Liver (tissue), 9 donors: ENCODE measurements around the gene LRP5. TPM values are rescaled to one million over a fixed set of nuclear protein-coding genes. Genes with fewer than 3 reads are reported as not detected.

ENCODE experiments used
- DNase-seq: peaks from one replicate; pipeline ENCODE4 v3.0.0-alpha.2; 2017; ENCODE audit warnings: low spot score
- H3K27ac ChIP-seq, 2 donors: one replicate each; pipeline ENCODE4 v1.7.0; 2013; ENCODE audit warnings: inconsistent platforms in 2 of 2, low read length in 2 of 2, control low read depth in 1 of 2, low read depth in 1 of 2, mild to moderate bottlenecking in 1 of 2
- H3K27me3 ChIP-seq, 4 donors: one replicate each; pipeline versions ENCODE4 v1.6.1 to v1.7.0; 2013; ENCODE audit warnings: low read length in 3 of 4, inconsistent platforms in 1 of 4, mild to moderate bottlenecking in 1 of 4, moderate library complexity in 1 of 4; ENCODE audit not compliant: control insufficient read depth in 4 of 4, insufficient read depth in 4 of 4
- H3K36me3 ChIP-seq, 4 donors: one replicate each; pipeline versions ENCODE4 v1.6.1 to v1.7.0; 2013; ENCODE audit warnings: low read length in 3 of 4, mild to moderate bottlenecking in 3 of 4, low read depth in 1 of 4, moderate library complexity in 1 of 4; ENCODE audit not compliant: control insufficient read depth in 4 of 4, insufficient read depth in 3 of 4
- H3K4me1 ChIP-seq, 4 donors: one replicate each; pipeline versions ENCODE4 v1.6.1 to v1.7.0; 2013; ENCODE audit warnings: low read length in 3 of 4, mild to moderate bottlenecking in 3 of 4, moderate library complexity in 1 of 4; ENCODE audit not compliant: control insufficient read depth in 4 of 4, insufficient read depth in 4 of 4
- H3K4me3 ChIP-seq, 3 donors: one replicate each; pipeline versions ENCODE4 v1.6.1 to v1.7.0; 2013; ENCODE audit warnings: low read length in 3 of 3, control low read depth in 1 of 3, low read depth in 1 of 3, mild to moderate bottlenecking in 1 of 3
- H3K9ac ChIP-seq, 2 donors: one replicate each; pipeline ENCODE4 v1.7.0; 2013; ENCODE audit warnings: low read length in 2 of 2, mild to moderate bottlenecking in 2 of 2, moderate library complexity in 2 of 2, control low read depth in 1 of 2, low read depth in 1 of 2
- H3K9me3 ChIP-seq, 4 donors: one replicate each; pipeline versions ENCODE4 v1.6.1 to v1.7.0; 2013; ENCODE audit warnings: low read length in 3 of 4; ENCODE audit not compliant: control insufficient read depth in 4 of 4
- ATF3 ChIP-seq: IDR thresholded peaks from 2 replicates; pipeline ENCODE4 v1.6.1; 2016; ENCODE audit warnings: antibody characterized with exemption
- CTCF ChIP-seq: fragments of 150-350 bp; IDR thresholded peaks from 2 replicates; pipeline ENCODE4 v1.5.1; 2017; ENCODE audit warnings: improper control_type of control experiment, low read depth, low read length; ENCODE audit not compliant: missing input control
- EGR1 ChIP-seq, 2 donors: IDR thresholded peaks; 2 replicates each; pipeline ENCODE4 v1.6.1; 2016 to 2018; ENCODE audit warnings: antibody characterized with exemption in 2 of 2, low read depth in 2 of 2
- FOXA2 ChIP-seq: IDR thresholded peaks from 2 replicates; pipeline ENCODE4 v1.6.1; 2016; ENCODE audit warnings: antibody characterized with exemption
- GABPA ChIP-seq, 2 donors: IDR thresholded peaks in 1 of 2; conservative IDR thresholded peaks in 1 of 2; 2 replicates each; pipeline ENCODE4 v1.6.1; 2016; ENCODE audit warnings: antibody characterized with exemption in 2 of 2, mild to moderate bottlenecking in 1 of 2, moderate library complexity in 1 of 2
- HNF4A ChIP-seq, 2 donors: conservative IDR thresholded peaks; 2 replicates each; pipeline ENCODE4 v1.6.1; 2016; ENCODE audit warnings: antibody characterized with exemption in 2 of 2, mild to moderate bottlenecking in 2 of 2
- HNF4G ChIP-seq: IDR thresholded peaks from 2 replicates; pipeline ENCODE4 v1.6.1; 2016; ENCODE audit warnings: antibody characterized with exemption
- JUND ChIP-seq, 2 donors: IDR thresholded peaks; 2 replicates each; pipeline ENCODE4 v1.6.1; 2016; ENCODE audit warnings: antibody characterized with exemption in 2 of 2
- NR2F2 ChIP-seq: IDR thresholded peaks from 2 replicates; pipeline ENCODE4 v1.6.1; 2016; ENCODE audit warnings: antibody characterized with exemption
- RAD21 ChIP-seq, 2 donors: IDR thresholded peaks; 2 replicates each; pipeline ENCODE4 v1.6.1; 2016; ENCODE audit warnings: antibody characterized with exemption in 2 of 2, mild to moderate bottlenecking in 2 of 2
- REST ChIP-seq: IDR thresholded peaks from 2 replicates; pipeline ENCODE4 v1.6.1; 2016; ENCODE audit warnings: antibody characterized with exemption, mild to moderate bottlenecking
- RXRA ChIP-seq, 2 donors: IDR thresholded peaks; 2 replicates each; pipeline ENCODE4 v1.6.1; 2017 to 2018; ENCODE audit warnings: antibody characterized with exemption in 2 of 2, mild to moderate bottlenecking in 1 of 2
- SP1 ChIP-seq: IDR thresholded peaks from 2 replicates; pipeline ENCODE4 v1.6.1; 2018; ENCODE audit warnings: antibody characterized with exemption, mild to moderate bottlenecking
- YY1 ChIP-seq: IDR thresholded peaks from 2 replicates; pipeline ENCODE4 v1.6.1; 2016; ENCODE audit warnings: antibody characterized with exemption, mild to moderate bottlenecking
- ZBTB33 ChIP-seq: IDR thresholded peaks from 2 replicates; pipeline ENCODE4 v1.6.1; 2016; ENCODE audit warnings: antibody characterized with exemption
- WGBS: extraction: QIAGEN DNeasy Blood & Tissue Kit; methylation state at CpG from one replicate; pipeline ENCODE4 v1.1.7; 2013; 5-methylcytosine and 5-hydroxymethylcytosine counted together
- polyA plus RNA-seq, 2 donors: library from polyadenylated mRNA; stranded (reverse) in 1 of 2; unstranded in 1 of 2; fragments of 200-250 nt in 1 of 2; fragments of >200 nt in 1 of 2; fragmentation: Nextera tagmentation in 1 of 2; extraction: Ambion mirVana in 1 of 2; gene quantifications; one replicate each; pipeline versions ENCODE4 v1.2.1 to v1.2.3, GENCODE V29; 2013 to 2015
- total RNA-seq, 2 donors: library from RNA; depleted of rRNA; stranded (reverse); fragments of >200 nt; gene quantifications; one replicate each; pipeline ENCODE4 v1.2.3, GENCODE V29; 2014
- donor health status: healthy.
- donor health status: healthy.
- donor health status: healthy.
- donor health status: healthy.
- donor health status: healthy.

Gene LRP5
- total and polyA plus RNA-seq, 4 donors = 48.9 to 99.3 (median 71.3) TPM

GRCh38 chr11:68402355-68403031, 90.1 kb downstream of the LRP5 start:
- Histone ChIP-seq H3K4me3 (no peak overlapping the region), H3K9ac (no peak overlapping the region), H3K27me3 (no peaks in the 10 kb centered on the region), H3K27ac (no peak overlapping the region), H3K9me3 (no peaks in the 10 kb centered on the region), H3K4me1 (peaks cover 4 to 28% (median 20%) of the 10 kb centered on the region in 4 donors), H3K36me3 (peaks cover 7 to 30% (median 17%) of the 10 kb centered on the region in 4 donors)
- TF ChIP-seq JUND (IDR thresholded peaks at IDR 0.05) (peak; percentile 23 to 25), RAD21 (IDR thresholded peaks at IDR 0.05) (peak in 1 of 2 donors; percentile 14), NR2F2 (no peak), ATF3 (no peak), HNF4G (peak; percentile 29), CTCF (no peak), YY1 (no peak), RXRA (IDR thresholded peaks at IDR 0.05) (peak; percentile 84 to 85), ZBTB33 (no peak), GABPA (IDR thresholded peaks at IDR 0.05 in 1 of 2, conservative IDR thresholded peaks at IDR 0.05 in 1 of 2) (no peak), EGR1 (IDR thresholded peaks at IDR 0.05; ENCODE audit: low read depth in 2 of 2) (no peak), FOXA2 (no peak), SP1 (peak; percentile 48), HNF4A (conservative IDR thresholded peaks at IDR 0.05) (peak; percentile 80 to 86), REST (no peak)
- no peak for DNase-seq
- 76% methylated on average over 15 of the region's 15 CpGs for WGBS

- Histone ChIP-seq H3K4me1 (peaks cover 4 to 24% (median 20%) of the 10 kb centered on the region in 4 donors), H3K36me3 (peaks cover 7 to 35% (median 19%) of the 10 kb centered on the region in 4 donors), H3K9ac (no peak overlapping the region), H3K27ac (no peak overlapping the region), H3K27me3 (no peaks in the 10 kb centered on the region), H3K9me3 (no peaks in the 10 kb centered on the region), H3K4me3 (no peak overlapping the region)
- 77% methylated on average over 18 of the region's 18 CpGs for WGBS
- TF ChIP-seq GABPA (IDR thresholded peaks at IDR 0.05 in 1 of 2, conservative IDR thresholded peaks at IDR 0.05 in 1 of 2) = no peak
- TF ChIP-seq NR2F2 = no peak
- no peak for DNase-seq
These were observed 91.0 kb downstream of the LRP5 start for GRCh38 chr11:68403424-68403823.
